Measurements from ENCODE around the gene FEZ2.

FEZ2 gene

GRCh38 chr2:36561237-36561944 lies 36.6 kb downstream of the FEZ2 start:
- peak; percentile 87 to 96 (median 96) for DNase-seq

- DNase-seq: no peak
Measured at GRCh38 chr2:36560726-36561125, 37.2 kb downstream of the FEZ2 start.

GRCh38 chr2:36559221-36559942 lies 38.6 kb downstream of the FEZ2 start:
- no peak for DNase-seq

GRCh38 chr2:36556842-36557241 lies 41.1 kb downstream of the FEZ2 start:
- DNase-seq: no peak

GRCh38 chr2:36555789-36556188 lies 42.2 kb downstream of the FEZ2 start:
- no peak for DNase-seq

GRCh38 chr2:36554531-36554930 lies 43.4 kb downstream of the FEZ2 start:
- DNase-seq: peak; percentile 22 to 68 (median 64)

GRCh38 chr2:36553683-36554082 lies 44.3 kb downstream of the FEZ2 start:
- DNase-seq: peak; percentile 78 to 83 (median 79)

- DNase-seq: no peak
Measured at GRCh38 chr2:36550006-36550405, 48.0 kb downstream of the FEZ2 start.

- DNase-seq: peak; percentile 28 to 52 (median 44)
Measured at GRCh38 chr2:36549165-36549574, 48.8 kb downstream of the FEZ2 start.

- DNase-seq: no peak
Measured at GRCh38 chr2:36547906-36548305, 50.1 kb downstream of the FEZ2 start.

- DNase-seq: no peak
Measured at GRCh38 chr2:36545871-36546416, 52.0 kb downstream of the FEZ2 start.

GRCh38 chr2:36544638-36545338 lies 53.2 kb downstream of the FEZ2 start:
- no peak for DNase-seq

GRCh38 chr2:36541891-36542595 lies 55.9 kb downstream of the FEZ2 start:
- DNase-seq: peak; percentile 27 to 54 (median 33)

GRCh38 chr2:36540986-36541754 lies 56.8 kb downstream of the FEZ2 start:
- DNase-seq: no peak

- DNase-seq: peak in 1 of 3 donors; percentile 27
Measured at GRCh38 chr2:36539631-36540030, 58.3 kb downstream of the FEZ2 start.

- DNase-seq: no peak
Measured at GRCh38 chr2:36538335-36538734, 59.6 kb downstream of the FEZ2 start.

GRCh38 chr2:36536776-36537175 lies 61.2 kb downstream of the FEZ2 start:
- DNase-seq: no peak

GRCh38 chr2:36535099-36535498 lies 62.9 kb downstream of the FEZ2 start:
- no peak for DNase-seq

- no peak for DNase-seq
Measured at GRCh38 chr2:36534275-36534799, 63.6 kb downstream of the FEZ2 start.

GRCh38 chr2:36530983-36531354 lies 67.0 kb downstream of the FEZ2 start:
- DNase-seq: peak; percentile 76 to 86 (median 84)

GRCh38 chr2:36530178-36530982 lies 67.6 kb downstream of the FEZ2 start:
- DNase-seq: peak; percentile 35 to 59 (median 49)

Measured in suppressor macrophage treated with lipopolysaccharide for 1 hour (primary cell).